ENCODE data around the gene MGAT5. TPM values are rescaled to one million over a fixed set of nuclear protein-coding genes. Genes with fewer than 3 reads are reported as not detected.

The MGAT5 gene
- total RNA-seq, 4 donors from 2014 or later: 47.4 to 56.4 (median 50.3) TPM

DNA sequence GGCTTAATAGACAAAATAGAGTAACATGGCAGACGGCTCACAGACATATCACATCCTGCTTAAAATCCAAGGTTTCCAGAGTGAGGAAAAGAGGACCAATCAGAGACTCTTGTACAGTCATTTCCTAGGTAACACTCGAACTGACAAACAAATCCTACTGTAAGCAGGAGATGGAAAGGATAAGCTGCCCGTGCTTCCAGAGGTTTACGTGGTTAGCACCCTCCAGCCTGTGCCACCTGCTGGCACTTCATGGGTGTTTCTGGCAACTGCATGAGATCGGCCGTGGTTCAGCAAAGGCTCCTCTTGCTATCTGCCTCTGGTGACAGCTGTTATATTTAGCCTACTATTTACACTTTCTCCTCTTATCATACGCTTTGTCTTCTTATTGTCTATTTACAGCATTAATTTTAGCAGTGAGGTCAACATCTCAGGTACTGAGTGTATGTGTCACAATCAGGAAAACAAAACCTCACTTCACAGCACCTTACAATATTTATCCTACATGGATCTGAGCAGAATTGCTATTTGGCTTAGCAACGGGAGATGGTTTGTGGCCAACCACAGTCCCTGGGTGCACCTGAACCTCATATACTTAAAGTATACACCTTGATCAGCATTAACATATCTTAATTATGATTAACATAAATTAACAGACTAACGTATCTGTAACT lies 238.0 kb downstream of the MGAT5 start:
- Histone ChIP-seq H3K4me3 (no peak overlapping the region), H3K4me1 (peaks cover 0 to 4% (median 0%) of the 10 kb centered on the region in 4 donors), H3K27ac (replicated peaks in 1 of 4) (no peak overlapping the region), H3K27me3 (no peaks in the 10 kb centered on the region), H3K36me3 (no peaks in the 10 kb centered on the region), H3K9me3 (no peaks in the 10 kb centered on the region)
- intact Hi-C loops (cut with DNase I): no loop called here
- no peak for DNase-seq (ENCODE audit: extremely low spot score)
- TF ChIP-seq EP300 (IDR thresholded peaks at IDR 0.05) (no peak), CTCF (IDR thresholded peaks at IDR 0.05) (no peak), POLR2A (IDR thresholded peaks at IDR 0.05; ENCODE audit: low read depth) (no peak), POLR2AphosphoS5 (IDR thresholded peaks at IDR 0.05) (no peak)
- 43% methylated on average over 9 of the region's 9 CpGs for WGBS

GRCh38 chr2:134493797-134494196 lies 239.9 kb downstream of the MGAT5 start:
- WGBS: 82% methylated on average over 4 of the region's 4 CpGs
- intact Hi-C loops (cut with DNase I): no loop called here
- no peak overlapping the region for H3K4me3 ChIP-seq

GRCh38 chr2:134498654-134499053 lies 244.8 kb downstream of the MGAT5 start:
- Histone ChIP-seq H3K36me3 (no peaks in the 10 kb centered on the region), H3K4me1 (no peaks in the 10 kb centered on the region), H3K4me3 (no peak overlapping the region), H3K27me3 (no peaks in the 10 kb centered on the region), H3K9me3 (no peaks in the 10 kb centered on the region), H3K27ac (replicated peaks in 1 of 4) (no peak overlapping the region)
- intact Hi-C loops (cut with DNase I): no loop called here
- DNase-seq (ENCODE audit: extremely low spot score): no peak
- TF ChIP-seq POLR2AphosphoS5 (IDR thresholded peaks at IDR 0.05): no peak
- TF ChIP-seq CTCF (IDR thresholded peaks at IDR 0.05): no peak
- no peak for TF ChIP-seq EP300 (IDR thresholded peaks at IDR 0.05)
- TF ChIP-seq POLR2A (IDR thresholded peaks at IDR 0.05; ENCODE audit: low read depth): no peak
- WGBS: 78% methylated on average over 7 of the region's 7 CpGs

More at GRCh38 chr2:134493797-134494196, 239.9 kb downstream of the MGAT5 start:
- Histone ChIP-seq H3K27ac (replicated peaks in 1 of 4) (no peak overlapping the region), H3K27me3 (no peaks in the 10 kb centered on the region), H3K4me1 (peaks cover 0 to 4% (median 0%) of the 10 kb centered on the region in 4 donors), H3K36me3 (no peaks in the 10 kb centered on the region), H3K9me3 (no peaks in the 10 kb centered on the region)
- no peak for TF ChIP-seq EP300 (IDR thresholded peaks at IDR 0.05)
- TF ChIP-seq POLR2AphosphoS5 (IDR thresholded peaks at IDR 0.05): no peak
- TF ChIP-seq POLR2A (IDR thresholded peaks at IDR 0.05; ENCODE audit: low read depth): no peak
- no peak for TF ChIP-seq CTCF (IDR thresholded peaks at IDR 0.05)
- no peak for DNase-seq (ENCODE audit: extremely low spot score)

- Histone ChIP-seq H3K9me3 (no peaks in the 10 kb centered on the region), H3K4me1 (no peaks in the 10 kb centered on the region), H3K27me3 (no peaks in the 10 kb centered on the region), H3K27ac (replicated peaks in 1 of 4) (no peak overlapping the region), H3K36me3 (no peaks in the 10 kb centered on the region), H3K4me3 (no peak overlapping the region)
- DNase-seq (ENCODE audit: extremely low spot score): no peak
- intact Hi-C loops (cut with DNase I): no loop called here
- TF ChIP-seq CTCF (IDR thresholded peaks at IDR 0.05) (no peak), EP300 (IDR thresholded peaks at IDR 0.05) (no peak), POLR2AphosphoS5 (IDR thresholded peaks at IDR 0.05) (no peak), POLR2A (IDR thresholded peaks at IDR 0.05; ENCODE audit: low read depth) (no peak)
- WGBS: 70% methylated on average over 9 of the region's 9 CpGs
These were observed 245.5 kb downstream of the MGAT5 start for GRCh38 chr2:134499307-134499926.
